Left ventricle myocardium inferior (tissue), 1 donor: Measurements from ENCODE around the gene LEKR1. TPM values are rescaled to one million over a fixed set of nuclear protein-coding genes. Genes with fewer than 3 reads are reported as not detected.
"Not testable (repeated sequence)": the region's sequence is repeated elsewhere in the genome, so short reads cannot be mapped to it uniquely, and the experiment has no call there.

Experiments
- DNase-seq: peaks from one replicate; pipeline ENCODE4 v3.0.0-alpha.2; 2020
- H3K27ac ChIP-seq: fragments of 200-600 bp; replicated peaks from 2 replicates; pipeline ENCODE4 v1.8.0; 2021
- H3K27me3 ChIP-seq: fragments of 200-600 bp; 2 replicates; pipeline ENCODE4 v1.8.0; 2021; ENCODE audit warnings: low read depth
- H3K36me3 ChIP-seq: fragments of 200-600 bp; 2 replicates; pipeline ENCODE4 v1.8.0; 2021
- H3K4me1 ChIP-seq: fragments of 200-600 bp; 2 replicates; pipeline ENCODE4 v1.8.0; 2021
- H3K4me3 ChIP-seq: fragments of 200-600 bp; 2 replicates; pipeline ENCODE4 v1.8.0; 2021; ENCODE audit warnings: mild to moderate bottlenecking, moderate library complexity
- H3K9me3 ChIP-seq: fragments of 200-600 bp; replicated peaks from 2 replicates; pipeline ENCODE4 v1.8.0; 2021
- intact Hi-C: fragments of 100-400 bp; cut with micrococcal nuclease; formaldehyde crosslinking; loops from one replicate; pipeline ENCODE4 v1.11.0; 2022
- total RNA-seq: library from RNA; stranded (reverse); fragmentation: NEBNext Ultra II Directional; extraction: Animal tissue kit (Norgen Biotek cat#: 25700); gene quantifications from one replicate; pipeline ENCODE4 v1.2.1, GENCODE V29; 2021
- TF ChIP-seq, protein P1 (sequence below): fragments of 200-600 bp; IDR thresholded peaks from 2 replicates; pipeline ENCODE4 v1.8.0; 2021; ENCODE audit warnings: antibody characterized with exemption, mild to moderate bottlenecking, borderline replicate concordance
- donor health status: DM: no; HTN: yes; CAD: no; lungs with severe emphysema.

LEKR1 gene
- total RNA-seq, 1 donor from 2014 or later: 0.71 TPM

DNA sequence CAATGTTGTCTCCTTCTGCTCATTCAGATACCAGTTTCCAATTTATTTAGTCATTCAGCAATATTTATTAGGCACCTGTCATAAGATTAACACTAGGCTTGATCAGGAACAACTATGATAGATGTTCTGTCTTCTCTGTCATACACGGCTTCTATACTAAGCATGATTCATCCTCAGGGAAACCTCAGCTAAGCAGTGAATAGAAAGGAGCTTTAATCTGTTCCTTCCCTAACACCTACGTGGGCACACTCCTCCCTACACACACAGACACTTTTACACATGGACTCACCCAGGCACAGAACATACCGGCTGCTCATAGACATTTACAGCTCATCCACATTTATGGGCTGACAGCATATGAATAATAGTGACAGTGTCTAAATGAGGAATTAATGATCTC, 136.9 kb downstream of the LEKR1 start:
- no peaks in the 10 kb centered on the region for H3K4me1 ChIP-seq
- H3K36me3 ChIP-seq: no peaks in the 10 kb centered on the region
- intact Hi-C loops: no loop called here
- H3K27me3 ChIP-seq: no peaks in the 10 kb centered on the region
- TF ChIP-seq, protein P1, sequence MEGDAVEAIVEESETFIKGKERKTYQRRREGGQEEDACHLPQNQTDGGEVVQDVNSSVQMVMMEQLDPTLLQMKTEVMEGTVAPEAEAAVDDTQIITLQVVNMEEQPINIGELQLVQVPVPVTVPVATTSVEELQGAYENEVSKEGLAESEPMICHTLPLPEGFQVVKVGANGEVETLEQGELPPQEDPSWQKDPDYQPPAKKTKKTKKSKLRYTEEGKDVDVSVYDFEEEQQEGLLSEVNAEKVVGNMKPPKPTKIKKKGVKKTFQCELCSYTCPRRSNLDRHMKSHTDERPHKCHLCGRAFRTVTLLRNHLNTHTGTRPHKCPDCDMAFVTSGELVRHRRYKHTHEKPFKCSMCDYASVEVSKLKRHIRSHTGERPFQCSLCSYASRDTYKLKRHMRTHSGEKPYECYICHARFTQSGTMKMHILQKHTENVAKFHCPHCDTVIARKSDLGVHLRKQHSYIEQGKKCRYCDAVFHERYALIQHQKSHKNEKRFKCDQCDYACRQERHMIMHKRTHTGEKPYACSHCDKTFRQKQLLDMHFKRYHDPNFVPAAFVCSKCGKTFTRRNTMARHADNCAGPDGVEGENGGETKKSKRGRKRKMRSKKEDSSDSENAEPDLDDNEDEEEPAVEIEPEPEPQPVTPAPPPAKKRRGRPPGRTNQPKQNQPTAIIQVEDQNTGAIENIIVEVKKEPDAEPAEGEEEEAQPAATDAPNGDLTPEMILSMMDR: no peak
- no peak overlapping the region for H3K27ac ChIP-seq
- no peak overlapping the region for H3K4me3 ChIP-seq
- H3K9me3 ChIP-seq: no peaks in the 10 kb centered on the region
- DNase-seq: no peak

DNA sequence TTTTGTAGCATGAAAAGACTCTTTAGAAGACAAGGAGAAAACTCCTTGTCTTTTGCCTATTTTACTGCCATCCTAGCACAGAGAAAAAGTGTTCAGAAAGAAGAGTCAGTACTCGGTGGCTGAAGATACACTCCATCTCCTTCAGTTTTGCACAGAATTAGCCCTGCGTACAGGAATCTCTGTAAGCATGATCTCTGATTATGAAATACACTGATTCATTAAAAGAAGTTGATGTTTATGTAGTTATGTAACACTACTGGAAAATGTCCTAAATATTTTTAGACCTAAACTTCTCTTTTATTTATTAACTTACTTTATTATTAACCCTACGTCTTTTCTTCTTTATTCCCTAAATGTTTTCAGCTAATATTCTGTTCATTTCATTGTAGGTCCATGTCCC, 138.4 kb downstream of the LEKR1 start:
- no peak for DNase-seq
- Histone ChIP-seq H3K36me3 (no peaks in the 10 kb centered on the region), H3K4me1 (no peaks in the 10 kb centered on the region), H3K27ac (no peak overlapping the region), H3K27me3 (no peaks in the 10 kb centered on the region), H3K9me3 (no peaks in the 10 kb centered on the region), H3K4me3 (no peak overlapping the region)
- intact Hi-C loops: no loop called here
- TF ChIP-seq, protein P1: no peak

DNA sequence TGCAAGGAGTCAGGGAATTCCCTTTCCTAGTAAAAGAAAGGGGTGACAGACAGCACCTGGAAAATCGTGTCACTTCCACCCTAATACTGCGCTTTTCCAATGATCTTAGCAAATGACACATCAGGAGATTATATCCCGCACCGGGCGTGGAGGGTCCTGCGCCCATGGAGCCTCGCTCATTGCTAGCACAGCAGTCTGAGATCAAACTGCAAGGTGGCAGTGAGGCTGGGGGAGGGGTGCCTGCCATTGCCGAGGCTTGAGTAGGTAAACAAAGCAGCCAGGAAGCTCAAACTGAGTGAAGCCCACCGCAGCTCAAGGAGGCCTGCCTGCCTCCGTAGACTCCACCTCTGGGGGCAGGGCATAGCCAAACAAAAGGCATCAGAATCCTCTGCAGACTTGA, 140.2 kb downstream of the LEKR1 start:
- H3K27ac ChIP-seq, DNase-seq, H3K36me3 ChIP-seq, intact Hi-C loops, H3K27me3 ChIP-seq, H3K4me3 ChIP-seq, H3K4me1 ChIP-seq, H3K9me3 ChIP-seq: not testable (repeated sequence)

DNA sequence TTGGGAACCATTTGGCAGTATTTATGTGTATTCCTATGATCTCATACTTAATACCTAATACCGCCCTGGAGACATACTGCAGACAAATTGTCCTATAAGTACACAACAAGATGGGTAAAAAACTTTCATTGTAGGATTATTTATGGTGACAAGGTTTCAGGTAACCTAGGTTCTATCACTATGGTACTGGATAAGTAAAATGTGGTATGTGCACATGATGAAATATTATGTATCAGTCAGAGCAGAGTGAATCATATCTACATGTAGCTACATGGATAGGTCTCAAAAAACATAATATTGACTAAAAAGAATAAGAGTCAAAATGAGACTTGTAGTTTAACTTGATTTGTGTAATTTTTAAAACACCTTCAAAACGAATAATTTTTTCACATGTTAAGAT, 147.8 kb downstream of the LEKR1 start:
- no peak for DNase-seq

DNA sequence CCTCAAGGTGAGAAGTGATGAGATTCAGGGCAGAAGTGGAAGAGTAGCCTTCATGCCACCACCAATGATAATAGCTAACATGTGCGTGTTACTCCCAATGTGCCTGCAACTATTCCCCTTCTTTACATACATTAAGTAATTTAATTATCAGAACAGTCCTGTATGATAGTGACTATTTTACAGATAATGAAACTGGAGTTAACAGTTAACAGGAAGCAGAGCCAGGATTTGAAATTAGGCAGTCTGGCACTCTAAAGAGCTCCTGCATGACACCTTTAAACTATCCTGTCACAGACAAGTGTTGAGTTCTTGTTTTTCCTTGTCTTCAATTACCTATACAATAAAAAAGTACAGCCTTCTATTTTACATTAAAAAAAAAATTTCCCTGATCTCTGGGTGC, 148.8 kb downstream of the LEKR1 start:
- no peaks in the 10 kb centered on the region for H3K27me3 ChIP-seq
- H3K4me1 ChIP-seq: no peaks in the 10 kb centered on the region
- no peaks in the 10 kb centered on the region for H3K36me3 ChIP-seq
- no peak overlapping the region for H3K4me3 ChIP-seq
- TF ChIP-seq, protein P1: no peak
- H3K9me3 ChIP-seq: no peaks in the 10 kb centered on the region
- intact Hi-C loops: no loop called here
- H3K27ac ChIP-seq: no peak overlapping the region
- DNase-seq: no peak

More for the DNA sequence above, 147.8 kb downstream of the LEKR1 start:
- Histone ChIP-seq H3K4me1 (no peaks in the 10 kb centered on the region), H3K36me3 (no peaks in the 10 kb centered on the region), H3K9me3 (no peaks in the 10 kb centered on the region), H3K27ac (no peak overlapping the region), H3K4me3 (no peak overlapping the region), H3K27me3 (no peaks in the 10 kb centered on the region)
- TF ChIP-seq, protein P1: no peak
- intact Hi-C loops: no loop called here

DNA sequence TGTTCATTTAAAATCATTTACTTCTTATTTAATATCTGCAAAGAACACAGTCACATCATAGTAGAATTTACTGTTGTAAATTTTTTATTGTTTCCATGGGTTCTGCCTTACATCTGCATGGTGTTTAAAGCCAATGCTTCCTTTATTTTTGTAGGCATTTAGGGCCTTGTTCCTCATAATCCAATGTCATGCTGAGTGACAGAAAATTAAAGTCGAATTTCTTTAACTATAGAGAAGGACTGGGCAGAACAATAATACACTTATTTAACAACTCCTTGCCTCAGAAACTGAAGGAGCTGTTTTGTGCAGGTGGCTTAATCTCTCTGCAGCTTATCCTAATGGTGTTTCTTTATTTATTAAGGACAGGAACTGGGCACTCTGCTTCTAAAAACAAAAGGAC, 149.6 kb downstream of the LEKR1 start:
- no peaks in the 10 kb centered on the region for H3K27me3 ChIP-seq
- no peaks in the 10 kb centered on the region for H3K4me1 ChIP-seq
- no peak overlapping the region for H3K4me3 ChIP-seq
- no peak for DNase-seq
- no peaks in the 10 kb centered on the region for H3K9me3 ChIP-seq
- H3K27ac ChIP-seq: no peak overlapping the region
- TF ChIP-seq, protein P1: no peak
- no peaks in the 10 kb centered on the region for H3K36me3 ChIP-seq
- intact Hi-C loops: no loop called here
